ENCODE data around the gene RALGPS1.

RALGPS1 gene

GRCh38 chr9:127079446-127080140 lies 165.0 kb downstream of the RALGPS1 start:
- DNase-seq (ENCODE audit: low read depth) = no peak

- DNase-seq (ENCODE audit: low read depth) = no peak
These were observed 166.9 kb downstream of the RALGPS1 start for GRCh38 chr9:127081250-127082185.

- DNase-seq (ENCODE audit: low read depth) = no peak
These were observed 168.8 kb downstream of the RALGPS1 start for GRCh38 chr9:127083138-127083980.

GRCh38 chr9:127084076-127085039 lies 169.8 kb downstream of the RALGPS1 start:
- no peak for DNase-seq (ENCODE audit: low read depth)

- no peak for DNase-seq (ENCODE audit: low read depth)
These were observed 170.6 kb downstream of the RALGPS1 start for GRCh38 chr9:127085186-127085585.

- no peak for DNase-seq (ENCODE audit: low read depth)
These were observed 172.2 kb downstream of the RALGPS1 start for GRCh38 chr9:127086771-127087170.

- no peak for DNase-seq (ENCODE audit: low read depth)
These were observed 172.8 kb downstream of the RALGPS1 start for GRCh38 chr9:127087411-127087810.

GRCh38 chr9:127087836-127088235 lies 173.3 kb downstream of the RALGPS1 start:
- no peak for DNase-seq (ENCODE audit: low read depth)

GRCh38 chr9:127088724-127089615 lies 174.4 kb downstream of the RALGPS1 start:
- no peak for DNase-seq (ENCODE audit: low read depth)

- DNase-seq (ENCODE audit: low read depth) = no peak
These were observed 175.1 kb downstream of the RALGPS1 start for GRCh38 chr9:127089631-127090081.

- DNase-seq (ENCODE audit: low read depth) = no peak
These were observed 175.9 kb downstream of the RALGPS1 start for GRCh38 chr9:127090341-127090985.

- DNase-seq (ENCODE audit: low read depth) = no peak
These were observed 176.9 kb downstream of the RALGPS1 start for GRCh38 chr9:127091526-127091925.

GRCh38 chr9:127092041-127092608 lies 177.5 kb downstream of the RALGPS1 start:
- DNase-seq (ENCODE audit: low read depth) = no peak

GRCh38 chr9:127093319-127094020 lies 178.9 kb downstream of the RALGPS1 start:
- DNase-seq (ENCODE audit: low read depth) = no peak

GRCh38 chr9:127095411-127095810 lies 180.8 kb downstream of the RALGPS1 start:
- DNase-seq (ENCODE audit: low read depth) = no peak

GRCh38 chr9:127096208-127096607 lies 181.6 kb downstream of the RALGPS1 start:
- DNase-seq (ENCODE audit: low read depth) = no peak

- DNase-seq (ENCODE audit: low read depth) = no peak
These were observed 183.1 kb downstream of the RALGPS1 start for GRCh38 chr9:127097683-127098082.

- DNase-seq (ENCODE audit: low read depth) = no peak
These were observed 184.5 kb downstream of the RALGPS1 start for GRCh38 chr9:127098916-127099553.
